ENCODE data around the gene THOP1.

The THOP1 gene

GRCh38 chr19:2804156-2805004 lies 19.1 kb downstream of the THOP1 start:
- DNase-seq (ENCODE audit: low read depth in 2 of 2), result no peak

GRCh38 chr19:2805261-2805900 lies 20.1 kb downstream of the THOP1 start:
- DNase-seq (ENCODE audit: low read depth in 2 of 2), result no peak

- no peak for DNase-seq (ENCODE audit: low read depth in 2 of 2)
Measured at GRCh38 chr19:2805991-2806649, 20.8 kb downstream of the THOP1 start.

GRCh38 chr19:2806736-2807378 lies 21.6 kb downstream of the THOP1 start:
- DNase-seq (ENCODE audit: low read depth in 2 of 2), result no peak

GRCh38 chr19:2807379-2808128 lies 22.3 kb downstream of the THOP1 start:
- DNase-seq (ENCODE audit: low read depth in 2 of 2), result no peak

GRCh38 chr19:2808129-2808941 lies 23.0 kb downstream of the THOP1 start:
- no peak for DNase-seq (ENCODE audit: low read depth in 2 of 2)

- no peak for DNase-seq (ENCODE audit: low read depth in 2 of 2)
Measured at GRCh38 chr19:2809387-2810140, 24.3 kb downstream of the THOP1 start.

GRCh38 chr19:2810141-2811091 lies 25.1 kb downstream of the THOP1 start:
- DNase-seq (ENCODE audit: low read depth in 2 of 2), result no peak

- DNase-seq (ENCODE audit: low read depth in 2 of 2), result no peak
Measured at GRCh38 chr19:2811221-2811722, 26.0 kb downstream of the THOP1 start.

- DNase-seq (ENCODE audit: low read depth in 2 of 2), result no peak
Measured at GRCh38 chr19:2811735-2812413, 26.6 kb downstream of the THOP1 start.

- DNase-seq (ENCODE audit: low read depth in 2 of 2), result no peak
Measured at GRCh38 chr19:2812414-2813234, 27.3 kb downstream of the THOP1 start.

- DNase-seq (ENCODE audit: low read depth in 2 of 2), result no peak
Measured at GRCh38 chr19:2813235-2814160, 28.2 kb downstream of the THOP1 start.

- DNase-seq (ENCODE audit: low read depth in 2 of 2), result no peak
Measured at GRCh38 chr19:2814426-2814825, 29.1 kb downstream of the THOP1 start.

- no peak for DNase-seq (ENCODE audit: low read depth in 2 of 2)
Measured at GRCh38 chr19:2815191-2815614, 29.9 kb downstream of the THOP1 start.

- no peak for DNase-seq (ENCODE audit: low read depth in 2 of 2)
Measured at GRCh38 chr19:2815923-2816322, 30.6 kb downstream of the THOP1 start.

GRCh38 chr19:2816641-2817040 lies 31.3 kb downstream of the THOP1 start:
- no peak for DNase-seq (ENCODE audit: low read depth in 2 of 2)
